ENCODE measurements around the gene OPCML. TPM values are rescaled to one million over a fixed set of nuclear protein-coding genes. Genes with fewer than 3 reads are reported as not detected.

OPCML gene
- total and polyA plus RNA-seq, 4 donors: under 0.01 to 0.01 TPM; not detected in 2

- H3K4me1 ChIP-seq (ENCODE audit: control insufficient read depth in 4 of 4, insufficient read depth in 4 of 4, low read length in 3 of 4): peaks cover 4 to 15% (median 8%) of the 10 kb centered on the region in 4 donors
- H3K36me3 ChIP-seq (ENCODE audit: control insufficient read depth in 4 of 4, insufficient read depth in 3 of 4, low read depth in 1 of 4, low read length in 3 of 4): no peaks in the 10 kb centered on the region
- H3K27ac ChIP-seq (ENCODE audit: low read depth in 1 of 2, low read length in 2 of 2): no peak overlapping the region
- H3K9ac ChIP-seq (ENCODE audit: low read depth in 1 of 2, low read length in 2 of 2): no peak overlapping the region
- H3K4me3 ChIP-seq (ENCODE audit: low read depth in 1 of 3, low read length in 3 of 3): no peak overlapping the region
- DNase-seq (ENCODE audit: low spot score): no peak
- no peaks in the 10 kb centered on the region for H3K9me3 ChIP-seq (ENCODE audit: control insufficient read depth in 4 of 4, low read length in 3 of 4)
- peaks cover 0 to 2% (median 0%) of the 10 kb centered on the region in 4 donors for H3K27me3 ChIP-seq (ENCODE audit: control insufficient read depth in 4 of 4, insufficient read depth in 4 of 4, low read length in 3 of 4)
- TF ChIP-seq FOXA2 (IDR thresholded peaks at IDR 0.05) (no peak), ZBTB33 (IDR thresholded peaks at IDR 0.05) (no peak), ATF3 (IDR thresholded peaks at IDR 0.05) (no peak), EGR1 (IDR thresholded peaks at IDR 0.05; ENCODE audit: low read depth in 2 of 2) (no peak), MAX (IDR thresholded peaks at IDR 0.05) (no peak), REST (IDR thresholded peaks at IDR 0.05) (no peak), HNF4G (IDR thresholded peaks at IDR 0.05) (no peak), RAD21 (IDR thresholded peaks at IDR 0.05) (no peak), GABPA (IDR thresholded peaks at IDR 0.05 in 1 of 2, conservative IDR thresholded peaks at IDR 0.05 in 1 of 2) (no peak), RXRA (IDR thresholded peaks at IDR 0.05) (no peak), FOXA1 (IDR thresholded peaks at IDR 0.05) (no peak), TAF1 (conservative IDR thresholded peaks at IDR 0.05) (no peak), HNF4A (conservative IDR thresholded peaks at IDR 0.05) (no peak), JUND (IDR thresholded peaks at IDR 0.05) (no peak)
- WGBS: 28% methylated on average over 40 of the region's 42 CpGs
Measured at GRCh38 chr11:132942611-132943356, 589.5 kb downstream of the OPCML start.

- H3K27me3 ChIP-seq (ENCODE audit: control insufficient read depth in 4 of 4, insufficient read depth in 4 of 4, low read length in 3 of 4): peaks cover 0 to 2% (median 0%) of the 10 kb centered on the region in 4 donors
- H3K27ac ChIP-seq (ENCODE audit: low read depth in 1 of 2, low read length in 2 of 2): no peak overlapping the region
- WGBS: 70% methylated on average over 3 of the region's 3 CpGs
- DNase-seq (ENCODE audit: low spot score): no peak
- no peak overlapping the region for H3K4me3 ChIP-seq (ENCODE audit: low read depth in 1 of 3, low read length in 3 of 3)
- TF ChIP-seq MAX (IDR thresholded peaks at IDR 0.05): no peak
- H3K9ac ChIP-seq (ENCODE audit: low read depth in 1 of 2, low read length in 2 of 2): no peak overlapping the region
- H3K9me3 ChIP-seq (ENCODE audit: control insufficient read depth in 4 of 4, low read length in 3 of 4): no peaks in the 10 kb centered on the region
- H3K36me3 ChIP-seq (ENCODE audit: control insufficient read depth in 4 of 4, insufficient read depth in 3 of 4, low read depth in 1 of 4, low read length in 3 of 4): no peaks in the 10 kb centered on the region
- H3K4me1 ChIP-seq (ENCODE audit: control insufficient read depth in 4 of 4, insufficient read depth in 4 of 4, low read length in 3 of 4): peaks cover 4 to 15% (median 8%) of the 10 kb centered on the region in 4 donors
Measured at GRCh38 chr11:132941761-132942160, 590.5 kb downstream of the OPCML start.
